Endothelial cell (in vitro differentiated cells): ENCODE measurements around the gene OR3A2. TPM values are rescaled to one million over a fixed set of nuclear protein-coding genes. Genes with fewer than 3 reads are reported as not detected.
"Not testable (repeated sequence)": the region's sequence is repeated elsewhere in the genome, so short reads cannot be mapped to it uniquely, and the experiment has no call there.

Experiments
- DNase-seq: peaks from one replicate; pipeline ENCODE4 v3.0.0; 2021; ENCODE audit warnings: low spot score
- H3K27ac Mint-ChIP-seq: one replicate; pipeline ENCODE4 v1.8.0; 2021; ENCODE audit warnings: mixed read lengths, inconsistent platforms; ENCODE audit not compliant: unreplicated experiment
- H3K27me3 Mint-ChIP-seq: one replicate; pipeline ENCODE4 v1.8.0; 2021; ENCODE audit warnings: mild to moderate bottlenecking, moderate library complexity, mixed read lengths, inconsistent platforms; ENCODE audit not compliant: unreplicated experiment
- H3K36me3 Mint-ChIP-seq: one replicate; pipeline ENCODE4 v1.8.0; 2021; ENCODE audit warnings: mild to moderate bottlenecking, low read depth, mixed read lengths, inconsistent platforms; ENCODE audit not compliant: unreplicated experiment
- H3K4me1 Mint-ChIP-seq: one replicate; pipeline ENCODE4 v1.8.0; 2021; ENCODE audit warnings: mild to moderate bottlenecking, mixed read lengths, inconsistent platforms; ENCODE audit not compliant: unreplicated experiment
- H3K4me3 Mint-ChIP-seq: one replicate; pipeline ENCODE4 v1.8.0; 2021; ENCODE audit warnings: mild to moderate bottlenecking, mixed read lengths, inconsistent platforms; ENCODE audit not compliant: unreplicated experiment
- H3K9me3 Mint-ChIP-seq: one replicate; pipeline ENCODE4 v1.8.0; 2021; ENCODE audit warnings: mixed read lengths, inconsistent platforms; ENCODE audit not compliant: unreplicated experiment
- long read RNA-seq: library from polyadenylated mRNA; unstranded; transcript quantifications from one replicate; pipeline ENCODE4 v2.0.0, GENCODE V29; 2020; ENCODE audit not compliant: unreplicated experiment
- total RNA-seq: library from RNA; stranded (reverse); fragmentation: NEBNext Ultra II Directional; extraction: Animal tissue kit (Norgen Biotek cat#: 25700); gene quantifications from one replicate; pipeline ENCODE4 v1.2.1, GENCODE V29; 2021; ENCODE audit not compliant: unreplicated experiment
- TF ChIP-seq, protein P1 (sequence below): fragments of 200-600 bp; sonication (generic); IDR thresholded peaks from one replicate; pipeline ENCODE4 v1.5.0; 2021; ENCODE audit warnings: antibody characterized with exemption; ENCODE audit not compliant: unreplicated experiment

The OR3A2 gene
- not detected for total RNA-seq
- long read RNA-seq, result 0 reads

DNA sequence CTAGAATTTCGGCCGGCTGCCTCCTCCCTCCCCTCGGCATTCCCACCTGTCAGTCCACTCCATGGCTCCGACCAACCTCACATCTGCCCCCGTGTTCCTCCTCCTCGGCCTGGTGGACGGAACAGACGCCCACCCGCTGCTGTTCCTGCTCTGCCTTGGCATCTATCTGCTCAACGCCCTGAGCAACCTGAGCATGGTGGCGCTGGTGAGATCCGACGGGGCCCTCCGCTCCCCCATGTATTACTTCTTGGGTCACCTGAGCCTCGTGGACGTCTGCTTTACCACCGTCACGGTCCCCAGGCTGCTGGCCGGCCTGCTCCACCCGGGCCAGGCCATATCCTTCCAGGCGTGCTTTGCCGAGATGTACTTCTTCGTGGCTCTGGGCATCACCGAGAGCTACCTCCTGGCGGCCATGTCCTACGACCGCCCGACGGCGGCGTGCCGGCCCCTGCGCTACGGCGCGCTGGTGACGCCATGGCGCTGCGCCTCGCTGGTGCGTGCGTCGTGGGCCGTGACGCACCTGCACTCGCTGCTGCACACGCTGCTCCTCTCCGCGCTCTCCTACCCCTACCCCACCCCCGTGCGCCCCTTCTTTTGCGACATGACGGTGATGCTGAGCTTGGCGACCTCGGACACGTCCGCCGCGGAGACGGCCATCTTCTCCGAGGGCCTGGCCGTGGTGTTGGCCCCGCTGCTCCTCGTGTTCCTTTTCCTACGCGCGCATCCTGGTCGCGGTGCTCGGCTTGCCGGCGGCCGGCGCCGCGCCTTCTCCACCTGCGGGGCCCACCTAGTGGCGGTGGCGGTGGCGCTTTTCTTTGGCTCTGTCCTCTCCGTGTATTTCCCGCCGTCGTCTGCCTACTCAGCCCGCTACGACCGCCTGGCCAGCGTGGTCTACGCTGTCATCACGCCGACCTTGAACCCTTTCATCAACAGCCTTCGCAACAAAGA is at the start of gene OR3A2:
Gene OR3A2 (minus strand): TSS at position 440 of the 948 bp plus-strand sequence.
- Mint-ChIP-seq H3K27ac (no peak within 1 kb of the TSS), H3K36me3 (no peaks in the 10 kb centered on the region), H3K27me3 (peaks cover 1% of the 10 kb centered on the region), H3K9me3 (no peaks in the 10 kb centered on the region), H3K4me1 (no peaks in the 10 kb centered on the region), H3K4me3 (no peak within 1 kb of the TSS)
- TF ChIP-seq, protein P1, sequence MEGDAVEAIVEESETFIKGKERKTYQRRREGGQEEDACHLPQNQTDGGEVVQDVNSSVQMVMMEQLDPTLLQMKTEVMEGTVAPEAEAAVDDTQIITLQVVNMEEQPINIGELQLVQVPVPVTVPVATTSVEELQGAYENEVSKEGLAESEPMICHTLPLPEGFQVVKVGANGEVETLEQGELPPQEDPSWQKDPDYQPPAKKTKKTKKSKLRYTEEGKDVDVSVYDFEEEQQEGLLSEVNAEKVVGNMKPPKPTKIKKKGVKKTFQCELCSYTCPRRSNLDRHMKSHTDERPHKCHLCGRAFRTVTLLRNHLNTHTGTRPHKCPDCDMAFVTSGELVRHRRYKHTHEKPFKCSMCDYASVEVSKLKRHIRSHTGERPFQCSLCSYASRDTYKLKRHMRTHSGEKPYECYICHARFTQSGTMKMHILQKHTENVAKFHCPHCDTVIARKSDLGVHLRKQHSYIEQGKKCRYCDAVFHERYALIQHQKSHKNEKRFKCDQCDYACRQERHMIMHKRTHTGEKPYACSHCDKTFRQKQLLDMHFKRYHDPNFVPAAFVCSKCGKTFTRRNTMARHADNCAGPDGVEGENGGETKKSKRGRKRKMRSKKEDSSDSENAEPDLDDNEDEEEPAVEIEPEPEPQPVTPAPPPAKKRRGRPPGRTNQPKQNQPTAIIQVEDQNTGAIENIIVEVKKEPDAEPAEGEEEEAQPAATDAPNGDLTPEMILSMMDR, result no peak
- no peak for DNase-seq

DNA sequence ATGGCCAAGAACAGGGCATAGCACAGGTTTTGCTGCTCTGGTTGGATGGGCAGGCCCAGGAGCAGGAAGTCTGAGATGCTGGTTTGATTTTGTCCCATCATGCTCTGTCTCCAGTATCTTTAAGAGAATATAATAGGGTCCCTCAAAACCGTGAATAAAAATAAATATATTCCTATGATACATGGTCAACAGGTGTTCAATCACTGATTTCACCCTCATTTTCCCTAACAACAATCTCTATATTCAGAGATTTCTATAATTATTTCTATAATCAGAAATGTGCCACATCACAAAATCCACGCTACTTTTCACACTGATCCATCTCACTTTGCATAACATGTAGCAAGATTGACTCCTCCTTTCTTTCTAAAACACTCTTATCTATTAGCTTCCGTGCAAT is 47.6 kb upstream of the OR3A2 start, which contains the start of gene OR1E2:
Gene OR1E2 (minus strand): TSS at position 101 of the 400 bp plus-strand sequence. CDS start 0 bp downstream, at position 101.
- no peak within 1 kb of the TSS for H3K4me3 Mint-ChIP-seq
- no peak within 1 kb of the TSS for H3K27ac Mint-ChIP-seq
- TF ChIP-seq, protein P1, result no peak
- no peak for DNase-seq
- H3K36me3 Mint-ChIP-seq, result no peaks in the 10 kb centered on the region
- no peaks in the 10 kb centered on the region for H3K27me3 Mint-ChIP-seq
- no peaks in the 10 kb centered on the region for H3K9me3 Mint-ChIP-seq
- H3K4me1 Mint-ChIP-seq, result no peaks in the 10 kb centered on the region

DNA sequence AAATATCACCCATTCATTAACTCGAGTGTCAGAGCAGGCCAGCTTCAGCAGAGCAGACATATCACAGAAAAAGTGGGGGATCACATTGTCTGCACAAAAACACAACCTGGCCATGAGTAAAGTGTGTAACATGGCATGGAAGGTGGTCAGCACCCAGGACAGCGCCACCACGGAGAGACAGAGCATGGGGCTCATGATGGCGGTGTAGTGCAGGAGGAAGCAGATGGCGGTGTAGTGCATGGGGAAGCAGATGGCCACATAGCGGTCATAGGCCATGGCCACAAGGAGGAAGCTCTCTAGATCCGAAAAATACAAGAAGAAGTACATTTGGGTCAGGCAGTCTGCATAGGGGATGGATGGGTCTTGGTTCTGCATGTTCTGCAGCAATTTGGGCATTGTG is 47.1 kb upstream of the OR3A2 start:
- DNase-seq, result peak; percentile 25
- not testable (repeated sequence) for H3K36me3 Mint-ChIP-seq, H3K9me3 Mint-ChIP-seq

DNA sequence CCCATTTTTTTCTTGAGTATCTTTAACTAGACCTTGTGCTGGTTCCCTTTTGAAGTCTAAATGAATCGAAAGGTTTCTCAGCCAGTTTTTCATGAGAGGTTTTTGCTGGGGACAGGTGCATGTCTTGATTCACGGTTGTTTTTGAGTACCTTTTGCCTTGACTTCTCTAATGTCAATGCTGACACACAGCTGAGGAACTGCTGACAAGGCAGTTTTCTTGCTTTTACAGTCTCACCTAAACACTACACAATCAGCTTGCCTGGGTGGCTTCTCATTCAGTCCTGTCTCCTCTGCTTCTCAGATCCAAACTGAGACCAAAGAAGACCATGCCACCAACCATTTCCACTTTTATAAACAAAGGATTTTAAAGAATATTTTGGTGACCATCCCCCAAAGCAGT is 32.1 kb upstream of the OR3A2 start:
- no peaks in the 10 kb centered on the region for H3K9me3 Mint-ChIP-seq
- no peaks in the 10 kb centered on the region for H3K4me1 Mint-ChIP-seq
- no peak for DNase-seq
- H3K4me3 Mint-ChIP-seq, result no peak overlapping the region
- H3K36me3 Mint-ChIP-seq, result no peaks in the 10 kb centered on the region
- TF ChIP-seq, protein P1, result no peak
- no peak overlapping the region for H3K27ac Mint-ChIP-seq
- no peaks in the 10 kb centered on the region for H3K27me3 Mint-ChIP-seq

More for the DNA sequence above, 47.1 kb upstream of the OR3A2 start:
- not testable (repeated sequence) for H3K27ac Mint-ChIP-seq, H3K4me3 Mint-ChIP-seq, H3K4me1 Mint-ChIP-seq, H3K27me3 Mint-ChIP-seq

DNA sequence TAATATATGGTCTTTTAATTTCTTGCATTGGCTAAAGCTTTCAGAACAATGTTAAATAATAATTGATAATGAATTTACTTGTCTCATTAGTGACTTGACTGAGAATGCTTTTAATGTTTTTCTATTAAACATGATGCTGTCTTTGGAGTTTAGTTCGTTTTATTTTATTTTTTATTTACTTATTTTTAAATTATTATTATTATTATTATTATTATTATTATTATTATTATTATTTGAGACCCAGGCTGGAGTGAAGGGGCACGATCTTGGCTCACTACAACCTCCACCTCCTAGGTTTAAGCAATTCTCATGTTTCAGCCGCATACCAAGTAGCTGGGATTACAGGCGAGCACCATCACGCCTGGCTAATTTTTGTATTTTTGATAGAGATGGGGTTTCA is 29.5 kb upstream of the OR3A2 start:
- no peak for DNase-seq
- no peak overlapping the region for H3K4me3 Mint-ChIP-seq
- H3K9me3 Mint-ChIP-seq, result no peaks in the 10 kb centered on the region

DNA sequence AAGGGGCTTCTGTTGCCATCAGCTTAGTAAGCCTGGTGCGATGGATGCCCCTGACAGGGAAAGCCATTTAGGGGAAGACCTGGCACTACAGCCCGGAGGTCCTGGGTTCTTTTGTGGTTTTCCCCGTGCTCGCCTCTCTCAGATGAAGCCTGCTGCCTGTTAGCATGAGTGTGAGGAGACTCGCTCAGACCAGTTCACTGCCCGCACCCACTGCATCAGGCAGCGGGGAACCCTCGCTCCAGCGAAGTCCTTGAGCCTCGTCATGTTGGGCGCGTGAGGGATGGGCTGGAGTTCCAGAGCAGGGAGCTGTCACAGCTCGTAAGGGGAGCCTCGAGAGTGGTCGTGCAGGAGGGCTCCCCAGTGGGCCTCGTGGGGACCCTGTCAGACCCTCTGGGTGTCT is 26.1 kb upstream of the OR3A2 start:
- H3K4me3 Mint-ChIP-seq, H3K36me3 Mint-ChIP-seq, H3K27ac Mint-ChIP-seq, H3K9me3 Mint-ChIP-seq, H3K4me1 Mint-ChIP-seq, H3K27me3 Mint-ChIP-seq, DNase-seq: not testable (repeated sequence)

More for the DNA sequence above, 29.5 kb upstream of the OR3A2 start:
- Mint-ChIP-seq H3K4me1 (no peaks in the 10 kb centered on the region), H3K27ac (no peak overlapping the region), H3K27me3 (peaks cover 2% of the 10 kb centered on the region), H3K36me3 (no peaks in the 10 kb centered on the region)
- TF ChIP-seq, protein P1, result no peak
